Astrocyte of the spinal cord (primary cell): ENCODE results near the gene HTR4.

Experiments used
- DNase-seq: peaks from one replicate; pipeline ENCODE4 v3.0.0; 2011; ENCODE audit warnings: low read depth, low spot score
- H3K4me3 ChIP-seq: 2 replicates; pipeline ENCODE4 v1.5.1; 2011; ENCODE audit warnings: low read depth, mild to moderate bottlenecking, low read length, moderate library complexity
- CTCF ChIP-seq: IDR thresholded peaks from 2 replicates; pipeline ENCODE4 v1.5.1; 2012; ENCODE audit warnings: low read depth, mild to moderate bottlenecking, low read length, inconsistent platforms
- in situ Hi-C: cut with HindIII; loops from 2 replicates; pipeline ENCODE4 v1.10.0; 2017; ENCODE audit warnings: low sequenced_read_pairs

The HTR4 gene

GRCh38 chr5:148641735-148642134, 12.6 kb downstream of the HTR4 start:
- TF ChIP-seq CTCF: no peak
- DNase-seq: no peak
- no peak overlapping the region for H3K4me3 ChIP-seq
- in situ Hi-C loops: no loop called here

GRCh38 chr5:148640471-148640870, 13.9 kb downstream of the HTR4 start:
- no peak for DNase-seq
- H3K4me3 ChIP-seq: no peak overlapping the region
- no peak for TF ChIP-seq CTCF
- in situ Hi-C loops: no loop called here

- no peak for DNase-seq
- in situ Hi-C loops: no loop called here
- no peak overlapping the region for H3K4me3 ChIP-seq
- TF ChIP-seq CTCF: no peak
Measured at GRCh38 chr5:148639081-148639480, 15.2 kb downstream of the HTR4 start.

GRCh38 chr5:148636353-148636752, 18.0 kb downstream of the HTR4 start:
- no peak for DNase-seq
- TF ChIP-seq CTCF: no peak
- in situ Hi-C loops: no loop called here
- no peak overlapping the region for H3K4me3 ChIP-seq

- no peak for DNase-seq
- in situ Hi-C loops: no loop called here
- no peak for TF ChIP-seq CTCF
- no peak overlapping the region for H3K4me3 ChIP-seq
Measured at GRCh38 chr5:148635321-148636083, 18.8 kb downstream of the HTR4 start.

GRCh38 chr5:148633067-148633377, 21.3 kb downstream of the HTR4 start:
- no peak for TF ChIP-seq CTCF
- H3K4me3 ChIP-seq: no peak overlapping the region
- in situ Hi-C loops: no loop called here
- DNase-seq: no peak
